Loucy (cell line): ENCODE measurements around the gene ATP5MK.
A peak's percentile ranks its signal among the peaks of the same experiment; 100 is the strongest.

Experiments
- H2AFZ ChIP-seq: fragments of 200-600 bp; sonication (generic); 2 replicates; pipeline ENCODE4 v1.6.0; 2016; ENCODE audit warnings: antibody characterized with exemption, mild to moderate bottlenecking, low read length, moderate library complexity
- H3F3A ChIP-seq: fragments of 200-600 bp; 2 replicates; pipeline ENCODE4 v1.6.0; 2016; ENCODE audit warnings: antibody characterized with exemption, low read depth, mild to moderate bottlenecking
- H3K27me3 ChIP-seq: fragments of 200-600 bp; sonication (generic); 2 replicates; pipeline ENCODE4 v1.6.1; 2014; ENCODE audit warnings: low read length, mild to moderate bottlenecking; ENCODE audit not compliant: insufficient read depth, poor library complexity, severe bottlenecking
- H3K36me3 ChIP-seq: fragments of 200-600 bp; sonication (generic); 2 replicates; pipeline ENCODE4 v1.6.1; 2016; ENCODE audit warnings: low read length; ENCODE audit not compliant: insufficient read depth
- H3K4me1 ChIP-seq: fragments of 200-600 bp; sonication (generic); 2 replicates; pipeline ENCODE4 v1.5.1; 2014; ENCODE audit warnings: low read length, mild to moderate bottlenecking; ENCODE audit not compliant: insufficient read depth, poor library complexity, severe bottlenecking
- H3K4me2 ChIP-seq: fragments of 200-600 bp; sonication (generic); 2 replicates; pipeline ENCODE4 v1.6.0; 2014; ENCODE audit warnings: antibody characterized with exemption, low read length, low read depth, mild to moderate bottlenecking; ENCODE audit not compliant: poor library complexity, severe bottlenecking
- H3K4me3 ChIP-seq: fragments of 200-600 bp; sonication (generic); 2 replicates; pipeline ENCODE4 v1.5.1; 2014; ENCODE audit warnings: low read length, mild to moderate bottlenecking, mixed read lengths; ENCODE audit not compliant: poor library complexity, severe bottlenecking
- H3K79me2 ChIP-seq: fragments of 200-600 bp; sonication (generic); 2 replicates; pipeline ENCODE4 v1.6.1; 2014; ENCODE audit warnings: low read length; ENCODE audit not compliant: insufficient read depth
- H3K9ac ChIP-seq: fragments of 200-600 bp; sonication (generic); 2 replicates; pipeline ENCODE4 v1.6.0; 2014; ENCODE audit warnings: mild to moderate bottlenecking, low read depth, low read length, moderate library complexity; ENCODE audit not compliant: poor library complexity, severe bottlenecking
- H3K9me2 ChIP-seq: fragments of 200-600 bp; sonication (generic); replicated peaks from 2 replicates; pipeline ENCODE4 v1.6.1; 2016; ENCODE audit warnings: low read depth, low read length, mixed read lengths
- H3K9me3 ChIP-seq: fragments of 200-600 bp; sonication (generic); 2 replicates; pipeline ENCODE4 v1.6.1; 2014; ENCODE audit warnings: mild to moderate bottlenecking, antibody characterized with exemption, low read length, low read depth; ENCODE audit not compliant: insufficient read depth
- H4K20me1 ChIP-seq: fragments of 200-600 bp; sonication (generic); 2 replicates; pipeline ENCODE4 v1.6.0; 2014; ENCODE audit warnings: antibody characterized with exemption, low read length, mild to moderate bottlenecking; ENCODE audit not compliant: insufficient read depth, poor library complexity, severe bottlenecking
- CTCF ChIP-seq: fragments of 200-600 bp; sonication (generic); conservative IDR thresholded peaks from 2 replicates; pipeline ENCODE4 v1.5.1; 2014; ENCODE audit warnings: mild to moderate bottlenecking, antibody characterized with exemption, low read length
- EZH2phosphoT487 ChIP-seq: fragments of 200-600 bp; IDR thresholded peaks from 2 replicates; pipeline ENCODE4 v1.6.1; 2018; ENCODE audit warnings: antibody characterized with exemption, mild to moderate bottlenecking, moderate library complexity, borderline replicate concordance

Gene ATP5MK

GRCh38 chr10:103382769-103383168 lies 13.5 kb downstream of the ATP5MK start:
- no peak overlapping the region for H3K4me3 ChIP-seq
- no peaks in the 10 kb centered on the region for H3K9me3 ChIP-seq
- H3F3A ChIP-seq: peaks cover 3% of the 10 kb centered on the region; the same call in 1 of the 2 replicates
- no peaks in the 10 kb centered on the region for H3K79me2 ChIP-seq
- H3K9me2 ChIP-seq: no peaks in the 10 kb centered on the region
- H4K20me1 ChIP-seq: no peaks in the 10 kb centered on the region
- TF ChIP-seq EZH2phosphoT487 (no peak), CTCF (no peak)
- H3K36me3 ChIP-seq: peaks cover 69% of the 10 kb centered on the region; the same call in 1 of the 2 replicates
- H2AFZ ChIP-seq: no peak overlapping the region
- H3K9ac ChIP-seq: no peak overlapping the region
- H3K27me3 ChIP-seq: no peaks in the 10 kb centered on the region
- H3K4me1 ChIP-seq: no peaks in the 10 kb centered on the region
- H3K4me2 ChIP-seq: no peak overlapping the region

- no peak overlapping the region for H3K4me2 ChIP-seq
- H4K20me1 ChIP-seq: peaks cover 8% of the 10 kb centered on the region
- no peak overlapping the region for H2AFZ ChIP-seq
- no peaks in the 10 kb centered on the region for H3K9me2 ChIP-seq
- TF ChIP-seq CTCF (no peak), EZH2phosphoT487 (no peak)
- peaks cover 57% of the 10 kb centered on the region; the same call in 1 of the 2 replicates for H3K36me3 ChIP-seq
- no peaks in the 10 kb centered on the region for H3K9me3 ChIP-seq
- H3F3A ChIP-seq: no peaks in the 10 kb centered on the region
- H3K9ac ChIP-seq: no peak overlapping the region
- H3K4me1 ChIP-seq: peaks cover 25% of the 10 kb centered on the region
- H3K79me2 ChIP-seq: peaks cover 51% of the 10 kb centered on the region
- no peak overlapping the region for H3K4me3 ChIP-seq
- H3K27me3 ChIP-seq: no peaks in the 10 kb centered on the region
Measured at GRCh38 chr10:103374263-103374662, 22.0 kb downstream of the ATP5MK start.

- Histone ChIP-seq H3K9me3 (no peaks in the 10 kb centered on the region), H4K20me1 (peaks cover 11% of the 10 kb centered on the region), H2AFZ (no peak overlapping the region), H3K79me2 (peaks cover 58% of the 10 kb centered on the region), H3K9me2 (no peaks in the 10 kb centered on the region), H3K36me3 (peaks cover 51% of the 10 kb centered on the region; the same call in 1 of the 2 replicates), H3F3A (no peaks in the 10 kb centered on the region), H3K4me2 (no peak overlapping the region), H3K4me1 (peaks cover 25% of the 10 kb centered on the region), H3K27me3 (no peaks in the 10 kb centered on the region), H3K9ac (peak overlapping the region; percentile 38), H3K4me3 (no peak overlapping the region)
- TF ChIP-seq EZH2phosphoT487 (no peak), CTCF (no peak)
Measured at GRCh38 chr10:103373544-103373943, 22.7 kb downstream of the ATP5MK start.
